NOMO-1 (cell line): ENCODE data around the gene EXOC3L4.
"Not testable (repeated sequence)": the region's sequence is repeated elsewhere in the genome, so short reads cannot be mapped to it uniquely, and the experiment has no call there.

Experiments
- DNase-seq, 2 experiments: peaks; one replicate each; lab custom pipeline; 2025; ENCODE audit not compliant: unreplicated experiment in 2 of 2; lab: John Stamatoyannopoulos, UW

The EXOC3L4 gene

DNA sequence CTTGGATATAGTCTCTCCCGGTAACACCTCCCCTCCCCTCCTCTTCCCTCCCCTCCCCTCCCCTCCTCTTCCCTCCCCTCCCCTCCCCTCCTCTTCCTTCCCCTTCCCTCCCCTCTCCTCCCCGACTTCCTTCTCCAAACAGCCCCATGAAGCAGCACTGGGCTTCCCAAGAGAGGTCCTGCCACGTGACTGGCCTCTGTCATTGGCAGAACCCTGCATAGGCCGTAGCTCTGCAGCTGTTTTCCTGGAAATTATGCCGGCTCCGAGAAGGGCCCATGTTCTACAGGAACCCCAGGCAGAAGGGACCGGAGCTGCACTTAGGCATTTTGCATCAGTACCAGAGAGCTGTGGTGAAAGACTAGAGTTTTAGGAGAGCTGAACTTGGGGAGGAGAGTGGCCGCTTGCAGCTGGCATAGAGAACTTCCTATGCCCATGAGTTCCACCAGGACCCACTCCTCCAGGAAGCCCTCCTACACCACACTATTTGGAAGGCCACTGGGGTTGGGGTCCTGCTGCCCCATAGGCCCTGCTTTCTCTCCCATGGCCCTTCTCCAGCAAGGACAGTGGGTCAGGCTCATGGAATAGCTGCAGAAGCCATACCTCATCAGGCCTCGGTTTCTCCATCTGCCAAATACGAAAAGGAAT is 23.6 kb downstream of the EXOC3L4 start:
- DNase-seq = peak in 1 of 2 experiments; percentile 25

DNA sequence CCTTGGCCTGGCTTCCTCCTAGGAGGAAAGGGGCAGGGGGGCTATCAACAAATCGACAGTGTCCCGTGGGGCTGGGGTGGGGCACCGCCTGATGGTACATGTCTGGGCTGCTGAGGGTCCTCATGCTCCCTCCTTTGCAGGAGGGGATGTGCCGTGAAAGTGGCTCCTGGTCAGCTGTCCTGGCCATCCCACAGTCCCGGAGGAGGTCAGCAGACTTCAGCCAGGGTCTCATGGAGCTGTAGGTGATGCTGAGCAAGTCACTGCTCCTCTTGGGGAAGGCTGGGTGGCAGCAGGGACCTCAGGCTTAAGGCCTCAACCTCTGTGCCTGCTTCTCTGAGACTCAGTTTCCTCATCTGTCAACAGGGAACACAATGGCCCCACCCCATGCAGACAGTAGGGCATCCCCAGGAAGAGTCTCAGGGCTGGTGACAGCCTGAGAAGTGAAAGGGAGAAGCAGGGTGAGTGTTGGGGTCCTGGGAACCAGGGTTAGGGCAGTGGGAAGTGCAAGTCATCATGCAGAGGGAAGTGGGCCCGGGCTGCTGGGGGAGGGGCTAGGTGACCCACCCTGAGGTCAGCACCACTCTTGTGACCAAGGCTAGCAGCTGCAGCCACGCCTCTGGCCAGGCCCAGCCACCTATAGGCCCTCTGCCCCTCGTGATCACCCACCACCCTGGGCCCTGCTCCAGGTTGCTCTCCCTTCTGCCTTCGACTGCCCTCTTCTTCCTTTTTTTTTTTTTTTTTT is 24.3 kb downstream of the EXOC3L4 start:
- DNase-seq = peak; percentile 88 to 91

DNA sequence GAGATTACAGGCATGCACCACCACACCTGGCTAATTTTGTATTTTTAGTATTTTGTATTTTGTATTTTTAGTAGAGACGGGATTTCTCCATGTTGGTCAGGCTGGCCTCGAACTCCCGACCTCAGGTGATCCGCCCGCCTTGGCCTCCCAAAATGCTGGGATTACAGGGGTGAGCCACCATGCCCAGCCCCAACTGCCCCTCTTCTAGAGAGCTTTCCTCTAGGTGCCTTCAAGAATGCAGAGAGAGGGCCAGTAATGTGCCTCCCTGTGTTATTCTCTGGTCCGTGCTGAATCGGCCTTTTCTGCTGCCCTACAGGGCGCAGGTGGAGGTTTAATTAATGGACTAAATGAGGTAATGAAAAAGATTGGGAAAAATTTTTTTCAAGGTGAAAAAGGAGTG is 25.0 kb downstream of the EXOC3L4 start:
- DNase-seq = not testable (repeated sequence)

DNA sequence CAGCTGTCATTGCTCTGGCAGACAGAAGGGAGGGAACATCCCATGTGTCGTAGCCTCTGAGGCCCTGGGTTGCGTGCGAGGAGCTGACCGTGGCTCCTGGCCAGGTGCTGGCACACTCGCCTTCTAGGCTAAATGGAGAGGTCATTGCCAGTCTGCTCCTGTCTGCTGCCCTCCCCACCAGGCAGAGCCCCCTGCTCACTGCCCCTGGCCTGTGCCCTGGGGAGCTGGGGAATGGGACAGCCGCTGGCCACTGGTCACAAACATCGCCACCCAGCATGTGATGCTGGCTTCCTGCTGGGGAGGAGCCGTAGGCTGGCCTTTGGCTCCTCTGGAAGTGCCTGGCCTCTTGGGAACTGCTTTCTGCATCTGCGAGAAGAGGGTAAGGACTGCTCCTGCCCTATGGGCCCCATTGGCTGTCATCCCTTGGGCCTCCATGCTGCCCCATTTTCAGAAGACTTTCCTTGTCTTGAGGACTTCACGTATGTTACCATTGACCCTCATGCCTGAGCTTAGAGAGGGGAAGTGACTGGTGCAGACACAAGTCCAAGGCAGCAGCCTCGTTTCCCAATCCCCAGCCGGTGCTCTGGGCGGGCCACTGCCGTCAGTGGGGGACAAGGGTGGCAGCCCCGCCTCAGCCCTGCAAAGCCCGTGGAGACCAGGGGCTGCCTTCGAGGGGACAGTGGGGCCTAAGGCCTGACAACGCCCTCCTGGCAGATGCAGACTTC is 26.8 kb downstream of the EXOC3L4 start:
- DNase-seq = peak; percentile 82 to 88

DNA sequence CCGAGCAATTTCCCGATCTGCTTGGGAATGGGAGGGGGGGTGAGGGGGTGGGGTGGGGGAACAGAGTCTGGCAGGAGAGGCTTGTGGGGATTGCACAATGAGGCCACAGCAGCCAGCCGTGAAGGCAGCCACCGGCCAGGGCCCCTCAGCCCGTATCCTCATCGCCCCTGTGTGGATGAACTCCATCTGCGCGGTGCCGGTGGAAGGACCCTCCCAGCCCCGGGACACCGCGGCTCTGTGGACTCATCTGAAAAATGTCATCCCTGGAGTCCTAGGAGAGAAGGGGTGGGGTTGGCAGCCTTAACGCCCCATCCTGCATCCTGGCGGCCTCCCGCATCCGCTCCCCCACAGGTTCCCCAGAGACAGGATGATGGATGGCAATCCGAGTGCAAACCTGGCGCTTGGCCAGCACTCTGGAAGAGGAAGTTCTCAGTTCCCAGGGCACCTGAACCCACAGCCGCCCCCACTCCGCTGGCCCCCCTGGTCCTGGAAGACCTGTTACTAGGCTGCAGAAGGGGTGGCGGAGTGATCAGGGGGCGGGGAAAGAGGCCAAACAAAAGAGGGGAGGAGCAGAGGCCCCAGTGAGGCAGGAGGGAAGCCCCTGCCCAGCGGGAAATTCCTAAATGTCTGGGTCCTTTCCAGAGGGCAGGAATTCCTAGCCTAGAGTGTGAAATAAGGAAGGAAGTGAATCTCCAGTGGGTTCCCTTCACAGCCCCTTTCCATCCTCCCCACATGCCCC is 27.5 kb downstream of the EXOC3L4 start:
- peak; percentile 82 to 86 for DNase-seq

DNA sequence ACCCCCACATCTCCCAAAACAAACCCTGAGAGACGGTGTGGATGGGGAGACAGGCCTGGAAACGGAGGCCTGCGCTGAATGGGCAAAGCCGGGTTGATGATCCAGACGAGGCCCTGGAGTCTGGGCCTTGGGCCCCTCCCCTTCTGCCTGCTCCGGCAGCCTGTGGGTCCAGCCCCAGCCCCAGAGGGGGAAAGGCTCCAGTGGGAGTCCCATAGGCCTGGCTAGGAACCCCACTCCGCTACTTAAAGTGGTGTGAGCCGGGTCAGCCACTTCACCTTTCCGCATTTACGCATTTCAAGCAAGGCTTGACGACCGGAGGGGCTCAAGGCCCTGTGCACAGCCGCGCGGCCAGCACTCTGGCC is 28.0 kb downstream of the EXOC3L4 start:
- DNase-seq = peak; percentile 45 to 49

DNA sequence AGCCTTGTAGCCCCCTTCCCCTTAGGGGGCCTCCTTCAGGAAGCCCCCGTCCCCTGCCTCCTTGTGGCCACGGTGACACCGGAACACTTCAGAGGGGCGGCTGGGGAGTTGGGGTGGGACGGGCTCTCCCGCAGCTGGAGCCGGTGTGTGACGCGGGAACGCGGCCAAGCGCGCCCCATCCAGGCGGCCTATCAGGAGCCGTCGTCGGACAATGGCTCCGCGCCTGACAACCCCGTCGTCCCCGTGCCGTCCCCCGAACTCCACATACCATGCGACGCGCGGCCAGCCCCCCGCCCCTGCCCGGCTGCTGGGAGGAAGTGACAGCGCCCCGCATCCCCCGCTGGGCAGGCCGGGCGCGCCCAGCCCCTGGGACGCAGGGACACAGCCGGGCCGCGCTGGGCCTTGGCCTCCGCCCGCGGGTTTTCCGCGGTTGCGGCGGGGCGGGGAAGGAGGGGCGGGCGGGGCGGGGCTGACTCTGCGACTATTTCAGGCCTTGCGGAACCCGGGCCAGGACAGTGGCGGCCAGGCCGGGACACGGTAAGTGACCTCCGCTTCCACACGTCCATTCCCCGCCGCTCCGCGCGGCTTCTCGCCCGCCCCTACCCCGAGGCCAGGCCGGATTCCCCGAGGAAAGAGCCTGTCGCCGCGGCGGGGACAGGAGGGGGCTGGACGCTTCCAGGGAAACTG is 28.6 kb downstream of the EXOC3L4 start, which contains the start of gene TNFAIP2:
TSS of gene TNFAIP2 (plus strand) at position 515 of the 687 bp plus-strand sequence. CDS start 2,997 bp downstream, outside the sequence.
- DNase-seq = peak; percentile 54 to 63

DNA sequence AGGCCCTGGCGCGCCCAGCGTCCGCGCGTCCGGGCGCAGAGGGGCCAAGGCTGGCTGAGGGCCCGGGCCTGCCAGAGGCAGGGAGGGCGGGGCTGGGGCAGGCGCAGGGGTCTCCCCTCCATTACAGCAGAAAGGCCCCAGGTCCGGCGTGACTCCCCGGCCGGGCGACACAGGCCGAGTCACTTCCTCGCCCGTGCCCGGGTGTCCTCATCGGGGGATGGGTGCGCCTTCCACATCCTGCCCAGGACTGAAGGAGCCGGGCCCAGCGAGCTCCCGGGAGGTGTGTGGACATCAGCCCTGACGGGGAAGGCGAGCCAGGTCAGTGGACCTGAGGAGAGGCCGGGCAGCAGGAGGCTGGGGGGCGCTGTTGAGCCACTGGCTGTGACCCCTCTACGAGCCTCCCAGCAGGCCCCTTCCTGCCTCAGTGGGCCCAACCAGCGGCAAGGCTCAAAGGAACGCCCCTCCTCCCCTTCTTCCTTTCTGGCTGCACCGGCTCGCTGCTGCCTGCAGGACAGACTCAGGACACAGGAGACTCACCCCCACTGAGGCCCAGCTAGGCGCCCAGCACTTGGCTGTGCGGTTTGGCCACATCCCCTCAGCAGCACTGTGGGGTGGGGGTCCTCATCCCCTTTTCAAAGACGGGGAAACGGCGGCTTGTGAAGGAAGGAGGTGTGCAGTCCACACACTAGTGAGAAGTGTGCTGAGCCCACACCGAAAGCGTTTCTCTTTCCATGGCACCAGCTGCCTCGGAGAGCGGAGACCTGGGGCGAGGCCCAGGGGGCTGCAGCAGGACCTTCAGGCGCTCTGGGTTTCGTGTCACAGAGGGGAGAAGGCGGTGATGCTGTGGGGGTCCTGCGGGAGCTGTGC is 29.3 kb downstream of the EXOC3L4 start:
- DNase-seq = no peak

DNA sequence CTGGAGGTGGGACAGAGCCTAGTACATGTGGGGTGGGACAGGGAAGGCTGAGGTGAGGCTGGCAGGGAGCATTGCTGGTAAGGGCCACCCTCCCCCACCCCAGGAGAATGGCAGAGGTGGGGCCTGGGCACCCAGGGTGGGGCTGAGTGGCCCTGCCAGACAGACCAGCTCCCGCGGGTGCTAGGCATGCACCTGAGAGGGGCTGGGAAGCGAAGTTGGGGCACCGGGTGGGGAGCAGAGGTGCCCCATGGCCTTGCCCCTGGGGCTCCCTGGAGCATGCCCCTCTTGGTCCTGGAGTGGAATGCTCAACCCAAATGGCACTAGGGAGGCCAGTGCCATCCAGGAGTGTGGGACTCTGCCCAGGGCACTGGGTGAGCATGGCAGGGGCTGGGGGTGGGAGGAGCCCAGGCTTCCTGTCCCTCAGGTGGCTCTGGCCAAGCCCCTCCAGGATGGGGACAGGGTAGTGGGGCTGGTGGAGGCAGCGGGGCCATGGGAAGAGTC is 30.0 kb downstream of the EXOC3L4 start:
- DNase-seq = no peak

DNA sequence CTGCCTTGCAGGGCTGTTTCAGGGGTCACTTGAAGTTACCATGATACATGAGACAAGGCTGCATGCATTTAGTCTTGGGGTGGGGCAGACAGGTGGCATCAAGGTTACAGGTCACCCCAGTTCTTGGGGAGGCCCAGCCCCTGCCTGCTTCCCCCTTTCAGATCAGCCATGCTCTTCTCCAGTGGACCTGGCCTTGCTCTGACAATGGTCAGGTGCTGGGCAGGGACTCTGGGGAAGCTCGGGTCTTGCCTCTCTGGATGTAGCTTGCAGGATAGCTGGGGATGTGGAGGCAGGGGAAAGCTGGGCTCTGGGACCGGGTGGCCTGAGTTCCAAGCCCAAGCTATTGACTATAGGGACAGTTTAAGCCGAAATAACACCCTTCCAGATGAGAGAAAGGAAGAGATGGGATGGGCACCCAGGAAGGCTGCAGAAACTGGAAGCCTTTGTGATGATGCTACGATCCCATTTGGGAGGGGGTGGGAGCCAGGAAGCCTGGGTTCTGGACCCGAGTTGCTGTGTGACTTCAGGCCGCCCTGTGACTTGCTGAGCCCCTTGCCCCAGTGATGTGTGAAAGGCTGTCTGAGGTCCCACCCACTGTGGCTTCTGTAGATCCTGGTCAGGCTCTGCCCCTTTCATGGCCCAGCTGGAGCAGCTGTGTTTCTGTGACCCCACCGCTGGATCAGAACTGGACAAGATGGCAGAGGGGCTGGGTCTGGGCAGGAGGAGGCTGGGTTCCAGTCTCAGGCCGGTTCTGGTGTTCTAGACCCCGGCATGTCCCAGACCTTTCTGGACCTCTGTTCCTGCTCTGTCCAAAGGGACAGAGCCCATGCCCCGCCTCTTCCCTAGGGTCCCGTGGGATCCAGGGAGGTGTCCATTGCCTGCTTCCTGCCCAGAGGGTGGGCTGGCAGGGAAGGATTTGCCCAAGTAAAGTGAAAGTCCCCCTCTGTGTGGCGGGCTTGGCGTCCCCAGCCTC is 30.9 kb downstream of the EXOC3L4 start:
- DNase-seq = no peak

DNA sequence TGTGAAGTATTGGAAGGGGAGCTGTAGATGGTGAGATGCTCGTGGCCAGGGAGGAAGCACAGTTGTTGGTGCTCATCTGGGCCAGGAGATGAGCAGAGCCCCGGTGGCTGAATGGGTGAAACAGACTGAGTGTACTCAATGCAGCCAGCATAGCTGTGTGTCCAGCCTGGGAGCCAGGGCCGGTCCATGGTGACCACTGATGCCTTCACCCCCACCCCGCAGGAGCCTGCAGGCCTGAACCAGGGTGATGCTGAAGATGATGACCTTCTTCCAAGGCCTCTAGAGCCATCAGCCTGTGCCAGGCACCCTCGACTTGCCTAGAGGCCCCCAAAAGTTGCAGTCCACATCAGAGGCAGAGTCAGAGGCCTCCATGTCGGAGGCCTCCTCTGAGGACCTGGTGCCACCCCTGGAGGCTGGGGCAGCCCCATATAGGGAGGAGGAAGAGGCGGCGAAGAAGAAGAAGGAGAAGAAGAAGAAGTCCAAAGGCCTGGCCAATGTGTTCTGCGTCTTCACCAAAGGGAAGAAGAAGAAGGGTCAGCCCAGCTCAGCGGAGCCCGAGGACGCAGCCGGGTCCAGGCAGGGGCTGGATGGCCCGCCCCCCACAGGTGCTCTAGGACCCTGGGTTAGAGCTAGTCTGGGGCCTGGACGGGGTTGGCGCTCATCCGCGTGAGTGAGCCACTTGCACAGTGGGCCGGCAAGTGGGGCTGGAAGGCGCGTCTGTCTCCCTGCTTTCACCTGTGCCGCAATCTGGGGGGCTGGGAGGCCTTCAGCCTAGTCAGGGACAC is 31.8 kb downstream of the EXOC3L4 start:
- DNase-seq = no peak

DNA sequence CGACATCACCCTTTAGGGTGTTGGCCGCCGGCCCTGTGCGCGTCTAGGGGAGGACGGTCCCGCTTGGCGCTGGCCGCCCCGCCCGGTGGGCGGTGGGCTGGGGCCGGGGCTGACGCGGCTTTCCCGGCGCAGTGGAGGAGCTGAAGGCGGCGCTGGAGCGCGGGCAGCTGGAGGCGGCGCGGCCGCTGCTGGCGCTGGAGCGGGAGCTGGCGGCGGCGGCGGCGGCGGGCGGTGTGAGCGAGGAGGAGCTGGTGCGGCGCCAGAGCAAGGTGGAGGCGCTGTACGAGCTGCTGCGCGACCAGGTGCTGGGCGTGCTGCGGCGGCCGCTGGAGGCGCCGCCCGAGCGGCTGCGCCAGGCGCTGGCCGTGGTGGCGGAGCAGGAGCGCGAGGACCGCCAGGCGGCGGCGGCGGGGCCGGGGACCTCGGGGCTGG is 32.4 kb downstream of the EXOC3L4 start:
- no peak for DNase-seq

DNA sequence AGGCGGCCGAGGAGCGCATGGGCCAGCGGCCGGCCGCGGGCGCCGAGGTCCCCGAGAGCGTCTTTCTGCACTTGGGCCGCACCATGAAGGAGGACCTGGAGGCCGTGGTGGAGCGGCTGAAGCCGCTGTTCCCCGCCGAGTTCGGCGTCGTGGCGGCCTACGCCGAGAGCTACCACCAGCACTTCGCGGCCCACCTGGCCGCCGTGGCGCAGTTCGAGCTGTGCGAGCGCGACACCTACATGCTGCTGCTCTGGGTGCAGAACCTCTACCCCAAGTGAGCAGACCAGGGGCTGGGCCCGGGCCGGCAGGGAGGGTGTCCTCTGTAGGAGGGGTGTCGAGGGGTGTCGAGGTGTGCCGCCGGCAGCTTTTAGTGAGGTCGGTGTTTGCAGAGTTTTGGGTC is 32.8 kb downstream of the EXOC3L4 start:
- no peak for DNase-seq

DNA sequence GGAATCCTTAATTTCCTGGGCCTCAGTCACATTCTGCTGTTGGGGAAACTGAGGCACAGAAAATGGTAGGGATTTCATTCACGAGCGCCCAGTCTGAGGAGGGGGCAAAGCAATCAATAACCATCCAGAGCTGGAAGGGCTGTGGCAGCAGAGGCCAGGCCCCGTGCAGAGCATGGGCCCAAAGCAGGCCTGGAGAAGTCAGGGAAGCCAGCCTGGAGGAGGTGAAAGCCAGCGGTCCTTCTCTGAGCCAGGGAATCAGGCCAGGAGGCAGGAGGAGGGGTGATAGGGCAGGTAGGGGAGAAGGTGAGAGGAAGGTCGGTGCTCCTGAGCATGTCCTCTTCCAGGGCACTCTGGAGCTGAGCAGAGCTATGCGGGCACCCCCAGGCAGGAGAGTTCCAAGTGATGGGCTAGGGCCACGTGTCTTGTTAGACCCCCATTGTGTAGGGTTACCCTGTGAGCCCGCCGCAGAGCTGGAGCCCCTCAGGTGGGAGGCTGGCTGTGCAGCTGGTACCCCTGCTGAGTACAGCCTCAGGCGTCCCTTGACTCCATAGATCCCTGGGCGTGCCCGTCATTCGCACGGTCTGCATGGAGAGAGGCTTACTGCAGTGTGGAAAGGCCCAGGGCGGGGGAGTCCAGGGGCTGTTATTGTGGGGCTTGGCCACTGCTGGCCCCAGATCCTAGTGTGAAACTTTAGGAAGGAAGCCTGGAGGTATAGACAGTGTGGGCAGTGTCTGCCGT is 33.5 kb downstream of the EXOC3L4 start:
- no peak for DNase-seq

DNA sequence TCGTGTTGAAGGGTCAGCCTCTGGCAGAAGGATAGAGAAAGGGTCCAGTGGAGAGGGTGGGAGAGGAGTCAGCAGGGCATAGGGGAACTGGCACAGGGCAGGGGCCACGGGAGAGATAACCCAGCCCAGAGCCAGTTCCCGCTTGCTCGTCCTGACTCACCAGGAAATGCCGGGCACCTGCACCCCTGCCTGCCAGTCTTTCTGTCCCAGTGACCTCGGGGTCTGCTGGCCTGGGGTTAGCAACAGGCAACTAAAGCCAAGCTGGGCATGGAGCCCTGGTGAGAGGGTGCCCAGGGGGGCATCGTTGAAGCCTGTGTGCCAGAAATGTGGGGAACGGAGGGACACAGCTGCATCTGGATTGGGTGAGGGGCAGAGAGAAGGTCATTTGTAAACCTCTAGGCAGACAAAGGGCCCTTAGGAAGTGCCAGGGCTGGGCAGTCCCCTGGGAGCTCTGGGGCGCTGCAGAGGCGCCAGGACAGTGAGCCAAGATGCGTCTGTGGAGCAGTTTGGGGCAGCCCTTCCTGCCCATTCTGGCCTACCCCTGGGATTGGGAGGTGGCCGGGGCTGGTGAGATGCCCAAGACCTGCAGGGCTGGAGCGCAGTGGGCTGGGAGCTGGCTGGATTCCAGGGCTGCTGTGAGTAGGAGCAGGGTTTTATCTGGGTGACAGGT is 34.2 kb downstream of the EXOC3L4 start:
- DNase-seq = no peak
